ENCODE results near the gene FRMPD1. TPM values are rescaled to one million over a fixed set of nuclear protein-coding genes. Genes with fewer than 3 reads are reported as not detected.

FRMPD1 gene
- total RNA-seq, 1 experiment from 2014 or later = not detected

DNA sequence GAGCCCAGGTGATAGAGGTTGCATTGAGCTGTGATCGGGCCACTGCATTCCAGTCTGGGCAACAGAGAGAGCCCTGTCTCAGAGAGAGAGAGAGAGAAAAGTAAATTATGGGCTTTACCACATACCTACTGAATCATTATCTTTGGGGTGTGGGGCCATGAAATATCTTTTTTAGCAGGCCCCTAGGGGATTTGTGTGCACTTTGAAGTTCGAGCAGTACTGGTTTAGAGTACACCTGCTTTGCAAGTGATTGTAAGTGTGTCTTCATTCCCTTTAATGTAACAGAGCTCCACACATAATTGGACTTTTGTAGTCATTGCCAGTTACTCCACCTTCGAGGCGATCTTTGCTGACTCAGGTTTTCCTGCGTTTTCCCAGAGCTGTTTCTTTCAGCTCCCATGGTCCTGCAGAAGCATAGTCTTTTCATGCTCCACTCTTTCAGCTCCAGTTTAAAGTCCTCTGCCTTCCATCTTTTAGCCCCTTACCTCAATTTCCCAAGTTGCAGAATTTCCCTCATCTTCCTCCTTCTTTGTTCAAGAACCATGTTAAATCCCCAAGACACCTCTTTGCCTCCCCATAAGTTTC lies 24.0 kb upstream of the FRMPD1 start:
- no peak for DNase-seq (ENCODE audit: low read depth)

DNA sequence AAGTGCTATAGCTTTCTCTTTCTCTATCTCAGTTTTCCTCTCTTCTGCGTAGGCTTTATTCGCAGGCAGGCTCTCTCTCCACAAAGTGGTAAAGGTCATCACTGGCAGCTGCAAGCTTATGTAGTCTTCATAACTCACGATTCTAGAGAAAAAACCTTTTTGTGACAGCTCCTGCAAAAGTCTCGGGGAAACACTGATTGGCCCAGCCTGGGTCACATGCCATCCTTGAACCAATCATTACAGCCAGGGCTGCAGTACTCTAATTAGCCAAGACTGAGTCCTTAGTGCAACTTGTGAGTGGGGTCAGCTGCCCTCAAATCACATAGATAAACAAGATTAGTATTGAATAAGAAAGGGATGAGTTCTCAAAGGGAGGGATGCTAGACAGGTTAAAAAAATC lies 18.3 kb upstream of the FRMPD1 start:
- DNase-seq (ENCODE audit: low read depth) = peak; percentile 16

DNA sequence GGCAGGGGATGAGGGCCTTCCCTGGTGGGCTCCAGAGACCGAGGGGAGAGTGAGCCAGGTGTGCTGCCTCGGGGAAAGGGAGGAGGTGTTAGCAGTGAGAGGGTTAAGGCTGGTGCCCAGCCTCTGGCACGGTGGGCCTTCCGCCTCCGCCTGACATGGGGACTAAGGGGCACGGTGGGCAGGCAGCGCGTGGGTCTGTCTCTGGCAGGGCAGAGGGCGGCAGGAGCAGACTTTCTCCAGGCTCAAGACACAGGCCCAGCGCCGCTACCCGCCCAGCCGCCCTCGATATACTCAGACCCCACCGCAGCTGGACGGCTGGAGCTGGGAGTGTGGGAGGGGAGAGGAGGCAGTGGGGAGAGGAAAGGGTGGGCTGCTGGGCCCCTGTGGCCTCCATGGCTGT lies 14.9 kb upstream of the FRMPD1 start:
- DNase-seq (ENCODE audit: low read depth) = no peak

DNA sequence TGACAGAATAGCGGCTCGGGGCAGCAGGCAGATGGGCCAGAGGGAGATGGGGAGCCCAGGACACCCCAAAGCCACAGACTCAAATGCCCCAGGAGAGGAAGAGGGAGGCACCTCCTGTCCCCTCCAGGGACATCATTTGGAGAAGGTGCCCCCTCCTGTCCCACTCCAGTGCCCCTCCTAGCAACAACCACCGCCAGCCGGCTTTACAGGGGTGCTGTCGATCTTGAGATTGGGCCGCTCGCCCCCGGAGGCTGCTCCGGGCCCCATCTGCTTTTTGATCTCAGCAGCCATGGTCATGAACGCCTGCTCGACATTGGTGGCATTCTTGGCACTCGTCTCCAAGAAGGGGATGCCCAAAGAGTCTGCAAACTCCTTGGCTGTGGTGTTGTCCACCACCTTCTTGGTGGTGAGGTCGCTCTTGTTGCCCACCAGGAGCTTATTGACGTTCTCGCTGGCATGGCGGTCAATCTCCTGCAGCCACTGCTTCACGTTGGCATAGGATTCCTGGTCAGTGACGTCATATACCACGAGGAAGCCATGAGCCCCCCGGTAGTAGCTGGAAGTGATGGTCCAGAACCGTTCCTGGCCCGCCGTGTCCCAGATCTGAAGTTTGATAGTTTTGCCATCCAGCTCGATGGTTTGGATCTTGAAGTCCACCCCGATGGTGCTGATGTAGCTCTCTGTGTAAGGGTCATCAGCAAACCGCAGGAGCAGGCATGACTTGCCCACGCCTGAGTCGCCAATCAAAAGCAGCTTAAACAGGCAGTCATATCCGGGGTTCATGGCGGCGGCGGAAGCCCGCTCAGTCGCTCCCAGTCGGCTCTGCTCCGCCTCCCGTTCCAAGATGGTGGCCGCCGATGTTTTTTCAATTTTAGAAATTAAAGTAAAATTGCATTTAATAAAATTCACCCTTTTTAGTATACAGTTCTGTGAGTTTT lies 14.0 kb upstream of the FRMPD1 start:
- no peak for DNase-seq (ENCODE audit: low read depth)

DNA sequence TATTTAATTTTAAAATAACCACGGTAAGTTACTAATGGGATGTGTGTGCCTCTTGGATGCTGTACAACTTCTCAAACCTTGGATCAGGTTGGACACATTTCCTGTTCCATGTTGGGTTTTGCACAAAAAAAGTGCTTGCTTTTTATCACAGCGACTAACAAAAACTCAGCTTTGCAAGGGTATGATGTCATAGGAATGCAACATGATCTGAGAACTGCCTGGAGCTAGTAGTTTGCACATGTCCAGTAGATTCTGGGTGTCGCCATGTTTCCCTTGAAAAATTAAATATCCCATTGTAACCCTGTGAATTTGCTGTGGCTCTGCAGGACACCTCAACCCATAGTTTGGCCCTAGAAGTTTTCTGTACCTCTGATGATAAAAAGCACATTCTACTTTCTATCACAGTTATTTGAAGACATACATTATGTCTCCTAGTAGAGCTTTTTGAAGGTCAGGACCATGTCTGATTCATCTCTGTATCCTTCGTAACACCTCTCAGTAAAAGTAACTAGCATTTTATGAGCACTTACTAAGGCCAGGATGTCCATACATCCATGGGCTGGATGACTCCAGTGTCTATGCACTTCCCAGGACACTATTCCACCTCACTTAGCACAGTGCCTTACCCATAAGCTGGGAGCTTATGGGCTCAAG lies 11.5 kb upstream of the FRMPD1 start:
- DNase-seq (ENCODE audit: low read depth) = peak; percentile 25

DNA sequence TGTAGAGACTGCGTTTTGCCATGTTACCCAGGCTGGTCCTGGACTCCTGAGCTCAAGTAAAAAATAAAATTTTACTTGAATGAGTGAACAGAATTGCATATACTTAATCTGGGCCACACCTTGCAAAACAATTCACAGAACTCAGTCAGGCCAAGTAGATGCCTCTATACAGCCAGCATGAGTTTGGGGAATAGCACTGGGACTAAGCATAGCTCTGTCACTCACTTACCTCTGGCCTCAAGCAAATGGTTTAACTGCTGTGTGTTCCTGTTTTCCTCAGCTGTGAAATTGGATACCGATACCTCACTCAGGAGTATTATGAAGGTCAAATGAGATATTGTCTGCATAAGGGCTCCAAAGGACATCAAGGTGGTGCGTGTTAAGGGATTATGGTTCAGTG lies 10.9 kb upstream of the FRMPD1 start:
- no peak for DNase-seq (ENCODE audit: low read depth)

DNA sequence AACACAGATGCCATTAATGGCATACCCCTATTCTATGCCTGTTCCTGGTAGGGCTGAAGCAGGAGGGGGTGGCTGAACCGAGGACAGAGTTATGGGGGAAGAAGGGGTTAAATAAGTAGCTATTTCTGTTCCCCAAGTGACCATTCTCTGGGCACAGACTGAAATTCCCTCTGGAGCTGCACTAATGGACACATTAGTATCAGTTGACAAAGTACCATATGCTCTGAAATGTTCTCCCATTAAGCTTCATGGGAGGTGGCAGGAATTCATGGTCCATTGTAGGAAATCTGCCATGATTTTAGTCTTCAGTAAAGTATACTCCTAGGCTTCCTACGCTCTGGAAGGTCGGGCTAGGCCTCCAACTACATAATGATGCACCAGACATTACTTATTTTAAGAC lies 10.5 kb upstream of the FRMPD1 start:
- no peak for DNase-seq (ENCODE audit: low read depth)

DNA sequence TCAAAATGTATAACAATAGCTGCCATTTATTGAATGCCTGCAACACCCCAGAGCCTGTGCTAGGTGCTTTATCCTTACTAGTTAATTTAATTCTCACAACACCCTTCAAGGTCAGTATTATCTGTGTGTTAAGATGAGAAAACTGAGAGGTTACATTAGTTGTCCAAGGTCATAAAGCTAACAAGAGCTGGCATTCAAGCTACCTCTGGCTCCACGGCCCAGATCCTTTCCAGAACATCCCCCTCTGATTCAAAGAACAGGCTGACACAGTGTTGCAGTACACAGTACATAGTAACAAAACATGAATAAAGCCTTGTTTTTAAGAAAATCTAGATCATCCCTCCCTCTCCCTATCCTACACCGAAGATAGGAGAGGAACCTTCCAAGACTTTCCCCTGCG lies 9.4 kb upstream of the FRMPD1 start:
- no peak for DNase-seq (ENCODE audit: low read depth)

DNA sequence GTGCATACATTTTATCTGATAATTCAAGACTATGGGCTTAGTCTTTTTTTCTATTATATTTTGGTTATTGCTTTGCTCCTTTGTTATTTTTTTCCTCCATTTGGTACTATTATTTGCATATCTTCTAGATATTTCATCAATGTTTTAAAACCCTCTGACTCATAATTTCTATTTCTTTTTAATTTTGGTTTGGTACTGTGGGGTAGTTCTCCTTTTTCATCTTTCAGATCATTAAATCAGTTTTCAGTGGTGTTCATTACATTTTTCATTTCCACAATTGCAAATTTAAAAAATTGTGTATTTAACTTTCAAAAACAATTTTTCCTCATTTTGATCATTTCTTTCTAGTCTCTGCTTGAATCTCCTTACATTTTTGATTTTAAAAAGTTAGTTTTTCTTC lies 7.5 kb upstream of the FRMPD1 start:
- no peak for DNase-seq (ENCODE audit: low read depth)

DNA sequence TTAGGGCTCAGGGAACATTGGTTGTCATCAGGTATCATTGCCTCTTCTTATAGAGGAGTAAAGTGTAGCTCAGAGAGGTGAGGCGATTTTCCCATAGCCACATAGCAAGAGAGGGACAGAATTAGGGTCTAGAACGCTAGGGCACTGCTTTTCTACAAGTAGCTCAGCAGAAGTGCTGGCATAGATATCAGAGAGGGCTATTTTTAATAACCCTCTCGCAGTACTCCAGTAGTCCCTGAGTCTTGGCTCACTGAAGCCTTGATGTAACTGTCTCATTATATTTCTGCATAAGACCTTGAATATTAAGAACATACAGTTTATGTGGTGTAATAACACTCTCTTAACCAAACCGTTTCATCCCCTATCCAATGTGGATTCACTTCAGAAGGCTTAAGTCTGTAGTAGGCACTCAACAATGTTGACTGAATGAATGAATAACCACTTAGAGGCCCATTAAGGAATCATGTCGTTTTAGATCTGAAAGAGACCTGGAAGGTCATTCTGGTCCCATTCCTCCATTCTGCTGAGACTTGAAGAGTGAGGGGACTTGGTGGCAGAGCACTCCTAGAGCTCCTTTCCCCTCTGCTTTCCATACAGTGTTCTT lies 4.7 kb upstream of the FRMPD1 start:
- DNase-seq (ENCODE audit: low read depth) = no peak

DNA sequence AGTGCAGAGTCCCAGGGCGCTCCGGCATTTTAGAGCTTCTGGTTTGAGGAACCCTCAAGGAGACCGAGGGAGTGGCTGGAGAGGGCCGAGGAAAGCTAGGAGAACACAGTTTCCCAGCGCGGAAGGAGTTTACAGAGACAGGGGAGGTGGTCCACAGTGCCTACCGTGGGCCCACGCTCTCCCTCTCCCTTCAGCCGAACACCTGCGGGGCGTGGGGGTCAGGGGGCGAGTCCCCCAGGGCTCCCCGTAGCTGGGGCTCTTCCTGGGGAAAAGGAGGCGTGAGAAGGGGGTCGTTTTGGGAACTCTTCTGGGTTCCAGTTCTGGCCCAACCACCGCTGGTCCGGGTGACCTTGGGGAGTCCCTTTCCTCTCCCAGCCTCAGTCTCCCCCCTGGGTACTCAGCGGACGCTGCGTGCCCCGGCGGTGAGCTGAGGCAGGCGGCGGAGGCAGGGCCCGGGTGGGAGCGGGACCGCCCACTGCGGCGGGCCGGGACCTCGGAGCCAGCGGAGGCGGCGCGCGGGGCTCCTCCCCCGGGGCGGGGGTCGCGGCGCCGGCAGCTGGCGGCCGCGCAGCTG lies 368 bp upstream of the FRMPD1 start:
- no peak for DNase-seq (ENCODE audit: low read depth)

DNA sequence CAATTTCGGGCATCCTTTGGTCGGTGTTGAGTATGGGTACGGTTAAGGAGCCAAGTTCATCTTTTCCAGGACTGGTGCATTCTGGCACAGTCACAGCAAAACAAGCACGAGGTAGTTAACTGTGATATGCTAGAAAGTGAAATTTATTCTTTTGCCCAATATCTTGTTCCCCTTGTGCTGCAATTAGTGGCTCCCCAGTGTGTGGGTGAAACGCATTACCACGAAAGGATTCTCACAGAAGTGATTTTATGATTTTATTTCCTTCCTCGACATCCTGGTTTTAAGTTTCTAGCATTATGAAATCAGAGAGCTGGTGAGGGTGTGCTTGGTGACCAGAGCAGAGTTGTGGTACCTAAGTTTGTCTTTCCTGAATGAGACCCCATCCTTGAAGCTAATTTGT lies 1.5 kb downstream of the FRMPD1 start:
- no peak for DNase-seq (ENCODE audit: low read depth)

DNA sequence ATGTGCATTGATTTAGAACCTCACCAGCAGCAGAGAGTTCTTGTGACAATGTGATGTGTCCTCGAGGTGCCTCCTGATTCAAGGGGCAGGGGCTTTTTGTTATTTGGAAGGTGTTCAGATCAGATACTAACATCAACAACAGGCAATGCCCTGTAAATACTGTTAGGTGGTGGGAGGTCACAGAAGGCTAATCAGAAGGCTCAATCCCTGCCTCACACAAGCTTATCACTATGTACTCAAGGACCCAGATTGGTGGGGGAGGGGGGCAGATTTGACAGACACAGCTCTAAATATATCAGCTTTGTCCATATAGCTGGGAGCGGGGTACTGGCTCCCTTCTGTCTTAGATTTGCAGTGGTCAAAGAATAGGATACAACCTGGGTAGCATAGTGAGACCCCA lies 2.6 kb downstream of the FRMPD1 start:
- no peak for DNase-seq (ENCODE audit: low read depth)

DNA sequence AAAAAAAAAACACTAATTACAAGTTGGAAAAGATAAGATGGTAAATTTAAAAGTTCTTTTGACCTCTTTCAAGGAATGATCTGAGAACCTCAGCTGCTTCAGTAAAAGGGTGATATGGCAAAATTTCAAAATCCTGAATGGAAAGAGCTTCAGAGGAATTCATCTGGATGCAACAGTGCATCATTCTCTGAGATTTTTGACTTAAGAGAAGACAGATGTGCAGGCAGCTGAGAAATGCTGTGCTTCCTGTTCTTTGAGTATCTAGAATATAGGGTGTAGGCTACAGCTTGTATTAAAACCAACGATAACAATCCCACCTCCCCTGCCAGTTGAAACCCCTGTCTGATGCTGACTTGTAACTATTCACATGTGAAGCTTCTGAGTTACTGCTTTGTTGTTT lies 6.2 kb downstream of the FRMPD1 start:
- DNase-seq (ENCODE audit: low read depth) = no peak

DNA sequence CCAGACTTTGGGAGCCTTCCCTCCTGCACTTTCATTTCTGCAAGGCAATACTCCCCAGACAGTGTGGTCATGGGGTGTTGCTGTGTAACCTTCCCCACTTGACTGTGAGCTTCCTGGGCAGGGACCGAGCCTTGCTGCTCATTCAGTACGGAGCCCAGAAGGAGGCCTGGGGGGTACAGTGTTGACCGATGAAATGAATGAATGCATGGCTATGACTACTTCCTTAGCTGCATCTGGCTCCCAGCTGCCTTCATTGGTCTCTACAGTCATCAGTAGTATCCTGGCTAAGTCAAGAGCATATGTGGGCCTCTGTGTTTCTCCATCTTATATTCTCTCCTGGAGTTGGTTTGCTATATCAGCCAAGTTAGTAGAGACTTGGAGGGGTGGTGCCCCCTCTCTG lies 9.9 kb downstream of the FRMPD1 start:
- DNase-seq (ENCODE audit: low read depth) = no peak

DNA sequence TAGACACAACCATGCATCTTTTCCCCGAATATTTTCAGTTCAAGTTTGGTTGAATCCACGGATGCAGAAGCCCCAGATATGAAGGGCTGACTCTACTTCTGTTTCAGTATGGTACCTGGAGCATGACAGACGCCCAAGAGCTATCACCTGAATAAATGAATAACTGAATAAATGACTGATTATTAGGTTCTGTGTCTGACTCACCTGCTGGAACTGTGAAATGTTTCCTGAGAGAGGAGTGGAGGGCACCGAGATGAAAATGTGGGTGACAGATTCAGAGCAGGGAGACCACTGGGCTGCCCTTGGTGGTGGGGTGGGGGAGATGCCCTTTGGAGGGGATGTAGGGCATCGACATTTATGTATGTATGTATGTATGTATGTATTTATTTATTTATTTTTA lies 13.2 kb downstream of the FRMPD1 start:
- DNase-seq (ENCODE audit: low read depth) = no peak

DNA sequence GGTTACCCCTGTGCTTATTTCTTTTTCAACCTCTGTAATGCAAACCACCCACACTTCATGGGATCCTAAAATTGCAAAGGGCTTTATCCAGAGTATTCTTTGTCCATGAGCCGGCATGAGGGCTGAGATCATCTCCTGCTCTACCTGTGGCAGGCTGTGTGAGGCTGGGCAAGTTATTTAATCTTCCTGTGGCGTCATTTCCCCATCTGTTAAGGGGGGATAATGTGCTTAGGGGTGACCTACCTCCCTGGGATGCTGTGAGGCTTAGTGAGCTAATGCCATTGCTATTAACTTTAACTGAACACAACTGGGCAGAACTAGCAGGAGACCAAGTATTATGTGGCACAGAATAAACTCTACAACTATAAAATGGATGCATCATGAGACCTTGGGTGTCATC lies 17.0 kb downstream of the FRMPD1 start:
- no peak for DNase-seq (ENCODE audit: low read depth)

DNA sequence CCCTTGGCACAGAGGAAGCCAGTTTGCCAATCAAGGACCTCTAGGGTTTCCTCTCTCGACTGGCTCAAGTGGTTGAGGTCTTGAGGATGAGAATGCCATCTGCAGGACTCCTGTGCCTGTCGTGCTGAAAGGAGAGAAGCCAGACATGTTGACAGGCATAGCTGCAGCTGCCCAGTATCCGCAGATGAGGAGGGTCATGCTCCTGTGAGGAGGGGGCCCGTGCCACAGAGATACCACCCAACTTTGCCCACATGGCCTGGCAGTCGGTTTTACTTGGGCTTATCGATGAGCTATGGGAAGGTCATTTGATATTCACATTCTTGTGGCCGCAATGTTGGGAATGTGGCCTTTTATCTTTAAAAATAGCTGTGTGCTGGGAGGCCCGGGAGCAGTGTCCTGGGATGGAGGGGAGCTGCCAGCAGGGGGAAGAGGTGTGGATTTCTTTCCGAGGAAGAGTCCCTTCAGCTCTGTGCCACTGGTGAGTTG lies 17.4 kb downstream of the FRMPD1 start:
- no peak for DNase-seq (ENCODE audit: low read depth)

DNA sequence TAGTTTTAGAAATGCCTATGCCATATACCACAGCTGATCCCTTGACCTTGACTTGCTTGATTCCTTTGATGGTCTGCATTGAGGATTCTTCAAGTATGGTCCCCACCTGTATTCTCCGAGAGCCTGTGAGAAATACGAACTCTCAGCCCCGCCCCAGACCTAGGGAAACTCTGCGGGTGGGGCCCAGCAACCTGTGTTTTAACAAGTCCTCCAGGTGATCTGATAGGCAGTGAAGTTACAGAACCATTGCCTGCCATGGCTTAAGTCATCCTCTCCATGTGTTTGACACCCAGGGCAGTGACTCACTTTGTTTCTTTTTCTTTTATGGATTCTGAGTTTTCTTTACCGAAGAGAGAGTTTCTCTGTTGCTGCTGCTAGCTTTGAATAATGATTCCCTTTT lies 18.5 kb downstream of the FRMPD1 start:
- DNase-seq (ENCODE audit: low read depth) = no peak

DNA sequence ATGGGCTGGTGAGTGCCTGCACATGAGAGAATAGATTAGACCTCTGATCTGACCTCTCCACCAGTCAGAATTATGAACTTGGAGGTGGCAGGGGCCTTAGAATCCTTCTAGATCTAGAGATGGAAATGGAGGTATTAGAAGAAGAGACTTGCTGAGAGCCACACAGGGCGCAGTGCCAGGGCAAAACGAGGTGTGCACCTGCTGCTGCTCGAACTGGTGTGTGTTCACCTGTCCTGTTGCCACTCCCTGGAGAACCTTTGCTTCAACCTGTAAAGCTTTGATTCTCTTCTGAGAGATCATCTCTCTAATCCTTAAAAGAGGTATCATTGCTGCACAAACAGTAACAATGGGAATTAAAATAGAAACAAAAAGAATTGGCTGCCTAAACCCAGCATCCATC lies 24.9 kb downstream of the FRMPD1 start:
- no peak for DNase-seq (ENCODE audit: low read depth)

DNA sequence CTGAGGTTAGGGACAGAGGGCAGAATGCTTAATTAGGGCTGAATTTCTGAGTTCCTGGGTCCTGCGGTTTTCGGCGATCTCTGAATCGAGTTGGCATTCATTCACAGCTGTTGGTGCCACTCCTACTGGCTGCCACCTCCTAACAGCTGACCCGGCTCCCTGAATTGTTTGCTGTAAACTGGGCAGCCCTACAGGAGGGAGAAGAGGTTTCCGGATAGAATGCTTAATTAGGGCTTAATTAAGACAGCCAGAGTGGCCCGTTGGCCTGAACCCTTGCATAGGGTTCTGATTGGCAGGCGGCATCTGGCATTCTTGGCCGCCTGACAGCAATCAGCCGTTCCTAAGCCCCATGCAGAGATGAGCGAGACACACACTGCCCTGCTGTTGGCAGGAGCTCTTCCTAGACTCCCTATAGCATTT lies 25.7 kb downstream of the FRMPD1 start:
- no peak for DNase-seq (ENCODE audit: low read depth)

DNA sequence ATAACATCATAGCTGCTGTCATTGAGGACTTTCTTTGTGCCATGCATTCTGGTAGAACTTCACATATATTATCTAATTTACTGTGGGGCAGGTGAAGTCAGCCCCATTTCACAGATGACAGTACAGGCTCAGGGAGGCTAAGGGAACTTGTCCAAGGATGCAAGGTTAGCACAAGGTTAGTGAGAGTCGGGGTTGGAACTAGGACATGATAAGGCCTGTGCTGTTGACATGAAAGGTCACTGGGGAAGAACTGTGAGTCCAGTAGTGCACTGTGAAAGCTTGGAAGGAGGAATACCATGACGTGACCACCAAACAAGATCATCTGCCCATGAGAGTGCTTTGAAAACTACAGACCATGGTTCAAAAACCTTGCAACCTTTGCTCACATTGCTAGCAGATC lies 26.7 kb downstream of the FRMPD1 start:
- no peak for DNase-seq (ENCODE audit: low read depth)

All from RPMI7951 (cell line).